ENCODE data around the gene SLC35F4. TPM values are rescaled to one million over a fixed set of nuclear protein-coding genes. Genes with fewer than 3 reads are reported as not detected.

SLC35F4 gene
- polyA plus RNA-seq, 1 donor from 2014 or later, result 21.0 TPM

DNA sequence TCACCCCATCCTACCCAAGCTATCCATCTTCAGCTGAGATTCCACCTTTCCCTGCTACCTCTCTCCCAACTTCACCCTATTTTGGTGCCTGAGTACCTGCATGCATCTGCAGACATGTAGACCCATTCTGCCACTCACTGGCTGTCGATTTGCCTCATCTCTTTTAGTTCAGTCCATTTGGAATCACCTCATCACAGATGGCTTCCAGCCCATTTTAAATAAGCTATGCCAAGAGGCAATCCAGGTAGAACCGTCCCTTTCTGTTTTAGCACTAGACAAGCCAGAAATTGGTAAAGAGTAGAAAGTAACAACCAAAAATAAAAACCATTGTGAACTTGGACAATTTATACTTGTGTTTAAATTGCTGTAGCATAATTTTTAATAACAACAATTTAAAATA is 11.3 kb downstream of the SLC35F4 start:
- no peaks in the 10 kb centered on the region for H3K36me3 ChIP-seq (ENCODE audit: insufficient read depth, low read length)
- no peak overlapping the region for H2AFZ ChIP-seq (ENCODE audit: low read depth, low read length)
- no peaks in the 10 kb centered on the region for H3K9me3 ChIP-seq (ENCODE audit: low read length)
- no peak overlapping the region for H3K9ac ChIP-seq (ENCODE audit: low read length)
- H3K4me2 ChIP-seq (ENCODE audit: low read length), result no peak overlapping the region
- H3K27ac ChIP-seq (ENCODE audit: low read length), result no peak overlapping the region
- H4K20me1 ChIP-seq (ENCODE audit: insufficient read depth), result no peaks in the 10 kb centered on the region
- TF ChIP-seq EP300 (conservative IDR thresholded peaks at IDR 0.05; ENCODE audit: poor library complexity, severe bottlenecking) (no peak), TAF1 (IDR thresholded peaks at IDR 0.05; ENCODE audit: low read depth) (no peak), MXI1 (conservative IDR thresholded peaks at IDR 0.05; ENCODE audit: poor library complexity, severe bottlenecking) (no peak), RAD21 (conservative IDR thresholded peaks at IDR 0.05) (no peak), SMC3 (conservative IDR thresholded peaks at IDR 0.05; ENCODE audit: poor library complexity) (no peak)
- TF ChIP-seq, protein P1, sequence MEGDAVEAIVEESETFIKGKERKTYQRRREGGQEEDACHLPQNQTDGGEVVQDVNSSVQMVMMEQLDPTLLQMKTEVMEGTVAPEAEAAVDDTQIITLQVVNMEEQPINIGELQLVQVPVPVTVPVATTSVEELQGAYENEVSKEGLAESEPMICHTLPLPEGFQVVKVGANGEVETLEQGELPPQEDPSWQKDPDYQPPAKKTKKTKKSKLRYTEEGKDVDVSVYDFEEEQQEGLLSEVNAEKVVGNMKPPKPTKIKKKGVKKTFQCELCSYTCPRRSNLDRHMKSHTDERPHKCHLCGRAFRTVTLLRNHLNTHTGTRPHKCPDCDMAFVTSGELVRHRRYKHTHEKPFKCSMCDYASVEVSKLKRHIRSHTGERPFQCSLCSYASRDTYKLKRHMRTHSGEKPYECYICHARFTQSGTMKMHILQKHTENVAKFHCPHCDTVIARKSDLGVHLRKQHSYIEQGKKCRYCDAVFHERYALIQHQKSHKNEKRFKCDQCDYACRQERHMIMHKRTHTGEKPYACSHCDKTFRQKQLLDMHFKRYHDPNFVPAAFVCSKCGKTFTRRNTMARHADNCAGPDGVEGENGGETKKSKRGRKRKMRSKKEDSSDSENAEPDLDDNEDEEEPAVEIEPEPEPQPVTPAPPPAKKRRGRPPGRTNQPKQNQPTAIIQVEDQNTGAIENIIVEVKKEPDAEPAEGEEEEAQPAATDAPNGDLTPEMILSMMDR (IDR thresholded peaks at IDR 0.05; ENCODE audit: poor library complexity, severe bottlenecking), result no peak
- no peaks in the 10 kb centered on the region for H3K9me2 ChIP-seq (ENCODE audit: insufficient read depth, low read length)
- H3F3A ChIP-seq (ENCODE audit: insufficient read depth, low read length, poor library complexity, severe bottlenecking), result no peaks in the 10 kb centered on the region
- no peak overlapping the region for H3K4me3 ChIP-seq (ENCODE audit: low read length)
- no peaks in the 10 kb centered on the region for H3K79me2 ChIP-seq (replicated peaks; ENCODE audit: insufficient read depth, low read length)
- no peaks in the 10 kb centered on the region for H3K27me3 ChIP-seq (ENCODE audit: insufficient read depth, low read depth, low read length)

- Histone ChIP-seq H3K9me2 (ENCODE audit: insufficient read depth, low read length) (no peaks in the 10 kb centered on the region), H3K36me3 (ENCODE audit: insufficient read depth, low read length) (no peaks in the 10 kb centered on the region), H3K4me3 (ENCODE audit: low read length) (no peak overlapping the region), H2AFZ (ENCODE audit: low read depth, low read length) (no peak overlapping the region), H3K9me3 (ENCODE audit: low read length) (no peaks in the 10 kb centered on the region), H3K27ac (ENCODE audit: low read length) (no peak overlapping the region), H3K4me2 (ENCODE audit: low read length) (no peak overlapping the region), H3K9ac (ENCODE audit: low read length) (no peak overlapping the region), H3F3A (ENCODE audit: insufficient read depth, low read length, poor library complexity, severe bottlenecking) (no peaks in the 10 kb centered on the region), H4K20me1 (ENCODE audit: insufficient read depth) (no peaks in the 10 kb centered on the region), H3K27me3 (ENCODE audit: insufficient read depth, low read depth, low read length) (no peaks in the 10 kb centered on the region), H3K79me2 (replicated peaks; ENCODE audit: insufficient read depth, low read length) (no peaks in the 10 kb centered on the region)
- TF ChIP-seq RAD21 (conservative IDR thresholded peaks at IDR 0.05) (no peak), MXI1 (conservative IDR thresholded peaks at IDR 0.05; ENCODE audit: poor library complexity, severe bottlenecking) (no peak), SMC3 (conservative IDR thresholded peaks at IDR 0.05; ENCODE audit: poor library complexity) (no peak), TAF1 (IDR thresholded peaks at IDR 0.05; ENCODE audit: low read depth) (no peak), EZH2 (IDR thresholded peaks at IDR 0.05; ENCODE audit: borderline replicate concordance, insufficient read depth, low read length, poor library complexity, severe bottlenecking) (no peak)
- TF ChIP-seq, protein P1 (IDR thresholded peaks at IDR 0.05; ENCODE audit: poor library complexity, severe bottlenecking), result no peak
- TF ChIP-seq, protein P2, sequence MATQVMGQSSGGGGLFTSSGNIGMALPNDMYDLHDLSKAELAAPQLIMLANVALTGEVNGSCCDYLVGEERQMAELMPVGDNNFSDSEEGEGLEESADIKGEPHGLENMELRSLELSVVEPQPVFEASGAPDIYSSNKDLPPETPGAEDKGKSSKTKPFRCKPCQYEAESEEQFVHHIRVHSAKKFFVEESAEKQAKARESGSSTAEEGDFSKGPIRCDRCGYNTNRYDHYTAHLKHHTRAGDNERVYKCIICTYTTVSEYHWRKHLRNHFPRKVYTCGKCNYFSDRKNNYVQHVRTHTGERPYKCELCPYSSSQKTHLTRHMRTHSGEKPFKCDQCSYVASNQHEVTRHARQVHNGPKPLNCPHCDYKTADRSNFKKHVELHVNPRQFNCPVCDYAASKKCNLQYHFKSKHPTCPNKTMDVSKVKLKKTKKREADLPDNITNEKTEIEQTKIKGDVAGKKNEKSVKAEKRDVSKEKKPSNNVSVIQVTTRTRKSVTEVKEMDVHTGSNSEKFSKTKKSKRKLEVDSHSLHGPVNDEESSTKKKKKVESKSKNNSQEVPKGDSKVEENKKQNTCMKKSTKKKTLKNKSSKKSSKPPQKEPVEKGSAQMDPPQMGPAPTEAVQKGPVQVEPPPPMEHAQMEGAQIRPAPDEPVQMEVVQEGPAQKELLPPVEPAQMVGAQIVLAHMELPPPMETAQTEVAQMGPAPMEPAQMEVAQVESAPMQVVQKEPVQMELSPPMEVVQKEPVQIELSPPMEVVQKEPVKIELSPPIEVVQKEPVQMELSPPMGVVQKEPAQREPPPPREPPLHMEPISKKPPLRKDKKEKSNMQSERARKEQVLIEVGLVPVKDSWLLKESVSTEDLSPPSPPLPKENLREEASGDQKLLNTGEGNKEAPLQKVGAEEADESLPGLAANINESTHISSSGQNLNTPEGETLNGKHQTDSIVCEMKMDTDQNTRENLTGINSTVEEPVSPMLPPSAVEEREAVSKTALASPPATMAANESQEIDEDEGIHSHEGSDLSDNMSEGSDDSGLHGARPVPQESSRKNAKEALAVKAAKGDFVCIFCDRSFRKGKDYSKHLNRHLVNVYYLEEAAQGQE (IDR thresholded peaks at IDR 0.05; ENCODE audit: borderline replicate concordance), result no peak
Observed at GRCh38 chr14:57851354-57851753, 14.5 kb downstream of the SLC35F4 start.

Measured in neural cell (in vitro differentiated cells).